H1 (cell line): Measurements from ENCODE around the gene SPOCK1. TPM values are rescaled to one million over a fixed set of nuclear protein-coding genes. Genes with fewer than 3 reads are reported as not detected.

Source experiments
- CHD1 ChIP-seq: IDR thresholded peaks from 2 replicates; pipeline ENCODE4 v1.6.1; 2012; ENCODE audit warnings: low read depth, low read length, improper control_type of control experiment
- JUN ChIP-seq: IDR thresholded peaks from 2 replicates; pipeline ENCODE4 v1.6.1; 2011; ENCODE audit warnings: low read depth, mild to moderate bottlenecking, improper control_type of control experiment, low read length
- polyA plus RNA-seq, 7 experiments: library from polyadenylated mRNA; depleted of rRNA in 3 of 7; stranded (reverse) in 5 of 7; unstranded in 2 of 7; fragments of >200 nt in 5 of 7; fragments of 200-250 nt in 2 of 7; gene quantifications; 1 replicate in 5 of 7; 2 replicates in 1 of 7; 4 replicates in 1 of 7; pipeline versions ENCODE4 v1.2.1 to v1.2.3, GENCODE V29; 2011 to 2013; ENCODE audit warnings: missing spikeins in 2 of 7, mixed read lengths in 2 of 7
- total RNA-seq: library from RNA; stranded (reverse); fragmentation: NEBNext Ultra II Directional; extraction: Animal tissue kit (Norgen Biotek cat#: 25700); gene quantifications from 2 replicates; pipeline ENCODE4 v1.2.1, GENCODE V29; 2021
- TF ChIP-seq, protein P1 (sequence below): fragments of 300-600 bp; sonication (generic); IDR thresholded peaks from 2 replicates; pipeline ENCODE4 v1.7.1; 2012; ENCODE audit warnings: low read length, moderate library complexity, mild to moderate bottlenecking, inconsistent platforms; ENCODE audit not compliant: insufficient replicate concordance

Gene SPOCK1
- total and polyA plus RNA-seq, 2 of the 8 experiments (the other 6 are each of a cell fraction or from before 2014, with no cell fraction given) = 6.9 to 18.1 TPM

GRCh38 chr5:137182576-137182975 lies 316.6 kb downstream of the SPOCK1 start (continued):
- TF ChIP-seq, protein P1, sequence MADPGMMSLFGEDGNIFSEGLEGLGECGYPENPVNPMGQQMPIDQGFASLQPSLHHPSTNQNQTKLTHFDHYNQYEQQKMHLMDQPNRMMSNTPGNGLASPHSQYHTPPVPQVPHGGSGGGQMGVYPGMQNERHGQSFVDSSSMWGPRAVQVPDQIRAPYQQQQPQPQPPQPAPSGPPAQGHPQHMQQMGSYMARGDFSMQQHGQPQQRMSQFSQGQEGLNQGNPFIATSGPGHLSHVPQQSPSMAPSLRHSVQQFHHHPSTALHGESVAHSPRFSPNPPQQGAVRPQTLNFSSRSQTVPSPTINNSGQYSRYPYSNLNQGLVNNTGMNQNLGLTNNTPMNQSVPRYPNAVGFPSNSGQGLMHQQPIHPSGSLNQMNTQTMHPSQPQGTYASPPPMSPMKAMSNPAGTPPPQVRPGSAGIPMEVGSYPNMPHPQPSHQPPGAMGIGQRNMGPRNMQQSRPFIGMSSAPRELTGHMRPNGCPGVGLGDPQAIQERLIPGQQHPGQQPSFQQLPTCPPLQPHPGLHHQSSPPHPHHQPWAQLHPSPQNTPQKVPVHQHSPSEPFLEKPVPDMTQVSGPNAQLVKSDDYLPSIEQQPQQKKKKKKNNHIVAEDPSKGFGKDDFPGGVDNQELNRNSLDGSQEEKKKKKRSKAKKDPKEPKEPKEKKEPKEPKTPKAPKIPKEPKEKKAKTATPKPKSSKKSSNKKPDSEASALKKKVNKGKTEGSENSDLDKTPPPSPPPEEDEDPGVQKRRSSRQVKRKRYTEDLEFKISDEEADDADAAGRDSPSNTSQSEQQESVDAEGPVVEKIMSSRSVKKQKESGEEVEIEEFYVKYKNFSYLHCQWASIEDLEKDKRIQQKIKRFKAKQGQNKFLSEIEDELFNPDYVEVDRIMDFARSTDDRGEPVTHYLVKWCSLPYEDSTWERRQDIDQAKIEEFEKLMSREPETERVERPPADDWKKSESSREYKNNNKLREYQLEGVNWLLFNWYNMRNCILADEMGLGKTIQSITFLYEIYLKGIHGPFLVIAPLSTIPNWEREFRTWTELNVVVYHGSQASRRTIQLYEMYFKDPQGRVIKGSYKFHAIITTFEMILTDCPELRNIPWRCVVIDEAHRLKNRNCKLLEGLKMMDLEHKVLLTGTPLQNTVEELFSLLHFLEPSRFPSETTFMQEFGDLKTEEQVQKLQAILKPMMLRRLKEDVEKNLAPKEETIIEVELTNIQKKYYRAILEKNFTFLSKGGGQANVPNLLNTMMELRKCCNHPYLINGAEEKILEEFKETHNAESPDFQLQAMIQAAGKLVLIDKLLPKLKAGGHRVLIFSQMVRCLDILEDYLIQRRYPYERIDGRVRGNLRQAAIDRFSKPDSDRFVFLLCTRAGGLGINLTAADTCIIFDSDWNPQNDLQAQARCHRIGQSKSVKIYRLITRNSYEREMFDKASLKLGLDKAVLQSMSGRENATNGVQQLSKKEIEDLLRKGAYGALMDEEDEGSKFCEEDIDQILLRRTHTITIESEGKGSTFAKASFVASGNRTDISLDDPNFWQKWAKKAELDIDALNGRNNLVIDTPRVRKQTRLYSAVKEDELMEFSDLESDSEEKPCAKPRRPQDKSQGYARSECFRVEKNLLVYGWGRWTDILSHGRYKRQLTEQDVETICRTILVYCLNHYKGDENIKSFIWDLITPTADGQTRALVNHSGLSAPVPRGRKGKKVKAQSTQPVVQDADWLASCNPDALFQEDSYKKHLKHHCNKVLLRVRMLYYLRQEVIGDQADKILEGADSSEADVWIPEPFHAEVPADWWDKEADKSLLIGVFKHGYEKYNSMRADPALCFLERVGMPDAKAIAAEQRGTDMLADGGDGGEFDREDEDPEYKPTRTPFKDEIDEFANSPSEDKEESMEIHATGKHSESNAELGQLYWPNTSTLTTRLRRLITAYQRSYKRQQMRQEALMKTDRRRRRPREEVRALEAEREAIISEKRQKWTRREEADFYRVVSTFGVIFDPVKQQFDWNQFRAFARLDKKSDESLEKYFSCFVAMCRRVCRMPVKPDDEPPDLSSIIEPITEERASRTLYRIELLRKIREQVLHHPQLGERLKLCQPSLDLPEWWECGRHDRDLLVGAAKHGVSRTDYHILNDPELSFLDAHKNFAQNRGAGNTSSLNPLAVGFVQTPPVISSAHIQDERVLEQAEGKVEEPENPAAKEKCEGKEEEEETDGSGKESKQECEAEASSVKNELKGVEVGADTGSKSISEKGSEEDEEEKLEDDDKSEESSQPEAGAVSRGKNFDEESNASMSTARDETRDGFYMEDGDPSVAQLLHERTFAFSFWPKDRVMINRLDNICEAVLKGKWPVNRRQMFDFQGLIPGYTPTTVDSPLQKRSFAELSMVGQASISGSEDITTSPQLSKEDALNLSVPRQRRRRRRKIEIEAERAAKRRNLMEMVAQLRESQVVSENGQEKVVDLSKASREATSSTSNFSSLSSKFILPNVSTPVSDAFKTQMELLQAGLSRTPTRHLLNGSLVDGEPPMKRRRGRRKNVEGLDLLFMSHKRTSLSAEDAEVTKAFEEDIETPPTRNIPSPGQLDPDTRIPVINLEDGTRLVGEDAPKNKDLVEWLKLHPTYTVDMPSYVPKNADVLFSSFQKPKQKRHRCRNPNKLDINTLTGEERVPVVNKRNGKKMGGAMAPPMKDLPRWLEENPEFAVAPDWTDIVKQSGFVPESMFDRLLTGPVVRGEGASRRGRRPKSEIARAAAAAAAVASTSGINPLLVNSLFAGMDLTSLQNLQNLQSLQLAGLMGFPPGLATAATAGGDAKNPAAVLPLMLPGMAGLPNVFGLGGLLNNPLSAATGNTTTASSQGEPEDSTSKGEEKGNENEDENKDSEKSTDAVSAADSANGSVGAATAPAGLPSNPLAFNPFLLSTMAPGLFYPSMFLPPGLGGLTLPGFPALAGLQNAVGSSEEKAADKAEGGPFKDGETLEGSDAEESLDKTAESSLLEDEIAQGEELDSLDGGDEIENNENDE = no peak
- TF ChIP-seq JUN = no peak
- no peak for TF ChIP-seq CHD1
